NCI-H1048 (cell line): ENCODE data around the gene AHI1.
A peak's percentile ranks its signal among the peaks of the same experiment; 100 is the strongest.

ENCODE experiments used
- DNase-seq: peaks from one replicate; lab custom pipeline; 2025; lab: John Stamatoyannopoulos, UW

Gene AHI1

DNA sequence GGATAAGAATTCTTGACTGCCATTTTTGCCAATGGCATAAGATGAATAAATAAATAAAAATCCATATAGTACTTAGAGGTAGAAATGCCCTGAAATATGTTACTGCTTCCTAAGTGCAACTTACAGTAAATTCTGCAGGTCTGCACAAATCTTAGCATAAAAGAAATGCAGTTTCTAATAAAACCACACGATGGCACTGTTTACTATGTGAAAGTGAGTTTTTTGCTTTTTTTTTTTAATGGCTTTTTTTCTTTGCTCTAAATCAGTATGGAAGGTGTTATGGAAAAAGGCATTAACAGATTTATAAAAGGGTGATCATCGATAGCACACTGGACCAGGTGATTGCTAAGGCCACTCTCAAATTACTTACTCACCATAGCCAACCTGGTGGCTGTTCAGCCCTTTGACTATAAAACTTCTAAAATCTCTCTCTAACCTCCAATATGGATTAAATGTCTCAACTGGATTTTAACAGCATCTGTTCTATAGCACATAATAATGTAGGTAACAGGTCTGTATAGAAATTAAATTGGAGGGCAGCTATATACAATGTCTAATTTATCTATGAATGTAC lies 45.8 kb downstream of the AHI1 start:
- DNase-seq: peak; percentile 4

GRCh38 chr6:135449246-135449645 lies 48.3 kb downstream of the AHI1 start:
- no peak for DNase-seq

GRCh38 chr6:135440087-135440792 lies 57.3 kb downstream of the AHI1 start:
- DNase-seq: no peak

DNA sequence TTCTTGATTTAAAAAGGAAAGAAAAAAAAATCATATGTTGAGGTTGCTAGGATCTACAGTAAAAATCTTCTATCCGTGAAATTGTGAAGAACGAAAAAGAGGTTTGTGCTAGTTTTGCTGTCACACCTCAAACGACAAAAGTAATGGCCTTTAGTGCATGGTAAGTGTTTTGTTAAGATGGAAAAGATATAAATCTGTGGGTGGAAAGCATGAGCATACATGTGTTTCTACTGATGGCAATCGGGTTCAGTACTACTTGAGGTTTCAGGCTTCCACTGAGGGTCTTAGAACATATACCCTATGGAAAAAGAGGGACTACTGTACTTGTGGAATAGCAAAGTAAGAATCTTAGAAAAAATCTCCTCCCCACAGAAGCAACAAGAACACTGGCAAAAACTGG lies 58.0 kb downstream of the AHI1 start:
- DNase-seq: no peak

GRCh38 chr6:135438907-135439535 lies 58.5 kb downstream of the AHI1 start:
- no peak for DNase-seq

GRCh38 chr6:135434991-135435390 lies 62.5 kb downstream of the AHI1 start:
- no peak for DNase-seq

- DNase-seq: no peak
These were observed 63.4 kb downstream of the AHI1 start for GRCh38 chr6:135434095-135434494.

DNA sequence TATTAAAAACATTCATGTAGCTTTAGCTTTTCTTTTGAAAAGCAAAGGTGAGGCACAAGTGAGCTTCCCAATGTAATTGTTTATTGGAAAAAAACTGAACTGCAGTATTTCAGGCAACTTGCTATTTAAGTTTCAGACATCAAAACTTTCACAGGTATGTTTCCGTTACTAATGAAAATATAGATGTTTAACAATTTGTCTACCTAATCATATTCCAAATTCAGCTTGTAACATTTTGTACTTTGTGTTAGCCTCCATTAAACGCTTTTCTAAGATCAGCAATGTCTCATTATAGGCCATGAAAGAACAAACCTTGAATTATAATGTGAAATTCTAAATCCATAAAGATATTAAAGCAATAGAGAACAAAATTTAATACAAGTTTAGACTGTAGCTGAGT lies 69.5 kb downstream of the AHI1 start:
- no peak for DNase-seq

DNA sequence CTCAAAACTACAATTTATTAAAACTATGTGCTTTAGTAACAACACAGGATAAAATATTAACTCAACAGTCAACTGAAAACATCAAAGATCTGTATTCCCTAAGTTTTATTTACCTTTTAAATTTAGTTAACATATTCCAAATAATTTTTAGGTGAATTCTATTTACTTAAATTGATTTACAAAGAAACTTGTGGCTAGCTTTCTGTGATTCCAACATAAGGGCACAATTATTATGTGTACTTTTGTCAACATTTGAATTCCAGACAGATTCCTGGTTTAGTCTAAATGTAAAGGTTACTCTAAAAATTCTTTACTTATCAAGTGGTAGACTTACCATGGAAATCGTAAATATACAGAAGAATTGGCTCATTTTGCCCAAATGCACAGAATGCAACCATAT lies 70.7 kb downstream of the AHI1 start:
- DNase-seq: no peak

DNA sequence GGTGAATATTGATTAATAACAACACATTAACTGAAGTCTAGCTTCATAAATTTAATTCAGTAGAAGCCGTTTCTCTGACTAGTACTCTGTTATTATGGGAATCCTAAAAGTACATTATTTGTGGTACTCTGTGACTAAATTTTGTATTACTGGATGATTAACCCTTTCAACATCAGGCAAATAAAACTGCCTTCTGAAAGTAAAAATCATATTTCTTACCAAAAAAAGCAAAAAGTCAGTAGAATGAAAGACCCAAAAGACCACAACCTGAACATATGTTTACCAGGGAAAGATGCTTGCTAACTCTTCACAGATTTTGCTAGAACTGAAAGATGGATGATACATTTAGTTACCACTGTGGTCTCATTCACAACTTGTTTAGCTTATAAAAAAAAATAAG lies 73.2 kb downstream of the AHI1 start:
- no peak for DNase-seq

GRCh38 chr6:135423649-135424128 lies 73.9 kb downstream of the AHI1 start:
- no peak for DNase-seq

GRCh38 chr6:135419162-135419561 lies 78.4 kb downstream of the AHI1 start:
- DNase-seq: no peak

DNA sequence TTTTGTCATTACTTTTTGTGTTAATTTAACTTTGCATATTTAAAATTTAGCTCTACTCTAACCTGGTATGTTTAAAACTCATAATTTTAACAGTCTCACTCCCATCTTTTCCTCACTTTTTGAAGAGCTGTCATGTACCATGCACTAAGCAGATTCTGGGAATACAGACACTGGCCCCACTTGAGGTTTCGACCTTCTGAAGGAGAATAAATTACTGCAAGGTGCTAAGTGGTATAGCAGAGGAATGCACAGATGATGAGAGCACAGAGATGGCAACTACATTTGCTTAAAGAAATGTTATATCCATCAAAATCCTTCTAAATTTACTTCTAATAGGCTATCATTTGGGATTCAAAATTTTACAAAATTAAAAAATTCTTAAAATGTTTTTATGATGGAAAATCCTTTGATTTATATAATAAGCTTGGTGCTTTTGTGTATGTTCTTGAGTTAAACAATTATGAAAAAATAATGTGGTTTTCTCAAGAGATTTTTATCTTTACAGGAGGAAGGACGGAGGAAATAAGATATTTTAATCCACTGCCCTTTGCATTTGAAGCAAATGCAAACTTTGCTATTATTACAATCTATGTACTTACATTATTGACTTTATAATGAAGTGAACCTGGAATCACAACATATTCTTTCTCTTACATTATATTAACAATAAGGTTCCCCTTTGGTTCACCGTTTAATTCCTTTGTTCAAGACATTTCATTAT lies 79.3 kb downstream of the AHI1 start:
- DNase-seq: no peak

DNA sequence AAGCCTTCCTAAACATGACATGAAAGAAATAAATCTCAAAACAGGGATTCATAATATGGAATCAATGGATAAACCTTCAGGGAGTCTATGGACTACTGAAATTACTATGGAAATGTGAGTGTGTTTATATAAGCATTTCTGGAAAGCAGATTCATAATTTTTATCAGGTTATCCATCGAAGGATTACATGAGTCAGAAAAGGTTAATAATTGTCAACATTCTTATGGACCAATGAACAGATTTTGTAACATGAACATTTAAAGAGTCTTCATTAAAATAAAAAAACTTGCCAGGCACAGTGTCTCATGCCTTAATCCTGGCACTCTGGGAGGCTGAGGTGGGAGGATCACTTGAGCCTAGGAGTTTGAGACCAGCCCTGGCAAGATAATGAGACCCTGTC lies 84.8 kb downstream of the AHI1 start:
- no peak for DNase-seq

DNA sequence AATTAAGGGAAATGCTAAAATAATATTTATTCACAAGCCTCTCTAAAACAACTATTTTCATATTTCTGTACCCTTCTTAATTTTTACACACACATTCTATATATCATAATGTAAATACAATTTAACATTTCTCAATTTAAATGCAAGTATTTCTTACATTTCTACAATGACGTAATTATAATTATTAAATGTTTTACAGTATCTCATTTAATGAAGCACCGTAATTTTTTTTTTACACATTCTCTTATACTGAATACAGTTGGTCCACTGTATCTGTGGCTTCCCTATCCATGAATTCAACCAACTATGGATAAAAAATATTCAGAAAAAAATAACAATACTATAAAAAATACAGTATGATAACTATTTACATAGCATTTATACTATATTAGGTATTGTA lies 85.7 kb downstream of the AHI1 start:
- DNase-seq: no peak

DNA sequence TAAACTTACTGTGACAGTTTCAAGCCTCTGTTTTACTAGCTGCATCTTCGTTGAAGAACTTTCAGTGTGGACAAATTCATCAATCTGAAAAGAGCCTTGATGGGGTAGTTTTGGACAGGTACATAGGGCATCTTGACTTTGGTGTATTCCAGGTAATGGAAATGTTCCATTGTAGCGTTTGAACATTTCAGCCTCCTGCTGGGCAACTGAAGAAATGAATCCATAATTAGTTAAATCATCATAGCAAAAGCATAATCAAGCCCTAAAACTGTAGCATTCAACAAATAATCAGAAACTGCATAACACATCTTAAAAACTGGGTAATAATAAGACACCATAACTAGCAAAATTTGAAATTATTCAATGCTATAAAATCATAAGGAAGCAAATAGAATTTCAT lies 86.2 kb downstream of the AHI1 start:
- DNase-seq: no peak

- DNase-seq: no peak
These were observed 86.7 kb downstream of the AHI1 start for GRCh38 chr6:135410856-135411255.

DNA sequence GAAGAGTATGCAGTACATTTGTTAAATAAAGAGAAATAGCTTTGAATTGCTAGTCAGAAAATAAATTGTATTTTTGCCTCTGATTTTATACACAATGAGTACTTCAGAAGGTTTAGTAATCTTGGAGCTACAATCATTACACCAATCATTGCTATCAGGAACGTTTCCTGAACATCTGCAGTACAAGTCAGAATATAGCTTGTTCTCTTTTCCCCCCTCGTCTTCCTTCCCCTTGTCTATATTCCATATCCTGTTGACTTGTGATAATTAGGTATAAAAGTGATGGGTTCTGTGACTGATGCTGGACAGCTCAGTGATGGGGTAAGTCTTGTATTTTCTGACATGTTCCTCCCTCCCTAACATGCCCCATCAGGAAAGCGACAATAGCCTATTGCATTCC lies 94.0 kb downstream of the AHI1 start:
- DNase-seq: no peak

DNA sequence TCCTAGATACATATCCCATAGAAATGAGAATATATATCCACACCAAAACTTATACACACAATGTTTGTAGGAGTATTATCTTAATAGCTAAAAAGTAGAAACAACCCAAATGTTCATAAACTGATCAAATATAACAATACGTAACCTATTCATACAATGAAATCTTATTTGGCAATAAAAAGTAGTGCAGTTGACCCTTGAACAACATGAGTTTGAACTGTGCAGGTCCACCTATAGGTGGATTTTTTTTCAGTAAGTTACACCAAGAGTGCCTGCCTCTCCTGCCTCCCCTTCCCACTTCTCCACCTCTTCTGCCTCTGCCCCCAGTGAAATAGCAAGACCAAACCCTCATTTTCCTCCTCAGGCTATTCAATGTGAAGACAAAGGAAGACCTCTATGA lies 95.2 kb downstream of the AHI1 start:
- DNase-seq: no peak

- no peak for DNase-seq
These were observed 100.2 kb downstream of the AHI1 start for GRCh38 chr6:135397172-135397952.

DNA sequence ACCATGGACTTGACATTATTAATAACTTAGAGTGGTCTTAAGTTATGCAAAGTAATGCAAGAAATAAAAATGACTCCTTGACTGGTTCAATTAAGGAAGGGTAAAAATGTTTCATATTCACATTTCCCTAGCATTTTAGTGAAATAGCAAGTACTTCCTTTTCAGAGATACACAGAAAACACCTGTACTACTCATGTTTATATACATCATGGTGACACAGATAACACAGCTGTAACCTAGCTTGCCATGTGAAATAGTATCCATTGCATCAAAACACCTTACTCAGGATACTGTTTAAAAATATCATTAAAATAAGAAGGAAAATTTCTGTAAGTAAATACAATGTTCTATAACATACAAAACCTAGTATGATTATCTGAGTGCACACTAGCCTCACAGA lies 102.4 kb downstream of the AHI1 start:
- DNase-seq: no peak

GRCh38 chr6:135393289-135393688 lies 104.3 kb downstream of the AHI1 start:
- no peak for DNase-seq
